Activated T-cell treated with anti-CD3 and anti-CD28 coated beads for 24 hours (primary cell): ENCODE measurements around the gene AMER3.

Source experiments
- DNase-seq: peaks from one replicate; pipeline ENCODE4 v3.0.0-alpha.2; 2020; ENCODE audit warnings: low read depth

AMER3 gene

DNA sequence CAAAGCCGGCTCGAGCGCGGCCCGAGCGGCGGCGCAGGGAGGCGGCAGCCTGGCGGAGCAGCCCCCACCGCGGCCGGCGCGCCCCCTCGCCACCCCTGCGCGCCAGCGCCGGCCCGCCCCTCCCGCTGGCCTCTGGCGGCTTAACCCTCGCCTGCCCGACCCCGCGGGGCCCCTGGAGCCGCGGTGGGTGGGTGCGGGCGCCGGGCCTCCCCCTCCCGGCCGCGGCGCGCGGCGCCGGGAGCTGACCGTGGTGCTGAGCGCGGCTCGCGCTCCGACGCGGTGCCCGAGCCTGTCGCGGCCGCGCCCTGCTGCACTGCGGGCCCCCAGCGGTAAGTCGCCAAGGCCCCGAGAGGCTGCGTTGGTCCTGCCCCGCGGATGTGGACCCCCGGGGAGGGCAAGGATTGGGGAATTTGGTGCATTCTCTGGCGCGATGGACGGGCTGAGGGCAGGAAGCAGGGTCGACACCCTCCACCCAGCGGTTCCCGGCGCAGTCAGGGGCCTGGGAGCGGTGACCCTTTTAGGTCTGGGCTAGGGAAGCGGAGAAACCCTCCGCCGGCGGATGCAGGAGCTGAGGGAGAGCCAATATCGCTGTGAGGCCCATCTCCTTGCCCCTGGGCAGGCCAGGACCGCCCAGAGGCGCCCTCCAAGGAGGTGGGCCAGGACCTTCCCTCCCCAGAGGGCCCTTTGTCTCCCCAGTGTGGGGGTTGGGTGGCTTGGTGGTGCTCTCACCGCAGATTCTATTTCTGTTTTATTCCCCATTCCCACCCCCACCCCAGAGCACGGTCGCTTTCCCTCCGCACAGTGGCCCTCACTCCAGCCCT lies 923 bp downstream of the AMER3 start:
- DNase-seq: peak; percentile 3

DNA sequence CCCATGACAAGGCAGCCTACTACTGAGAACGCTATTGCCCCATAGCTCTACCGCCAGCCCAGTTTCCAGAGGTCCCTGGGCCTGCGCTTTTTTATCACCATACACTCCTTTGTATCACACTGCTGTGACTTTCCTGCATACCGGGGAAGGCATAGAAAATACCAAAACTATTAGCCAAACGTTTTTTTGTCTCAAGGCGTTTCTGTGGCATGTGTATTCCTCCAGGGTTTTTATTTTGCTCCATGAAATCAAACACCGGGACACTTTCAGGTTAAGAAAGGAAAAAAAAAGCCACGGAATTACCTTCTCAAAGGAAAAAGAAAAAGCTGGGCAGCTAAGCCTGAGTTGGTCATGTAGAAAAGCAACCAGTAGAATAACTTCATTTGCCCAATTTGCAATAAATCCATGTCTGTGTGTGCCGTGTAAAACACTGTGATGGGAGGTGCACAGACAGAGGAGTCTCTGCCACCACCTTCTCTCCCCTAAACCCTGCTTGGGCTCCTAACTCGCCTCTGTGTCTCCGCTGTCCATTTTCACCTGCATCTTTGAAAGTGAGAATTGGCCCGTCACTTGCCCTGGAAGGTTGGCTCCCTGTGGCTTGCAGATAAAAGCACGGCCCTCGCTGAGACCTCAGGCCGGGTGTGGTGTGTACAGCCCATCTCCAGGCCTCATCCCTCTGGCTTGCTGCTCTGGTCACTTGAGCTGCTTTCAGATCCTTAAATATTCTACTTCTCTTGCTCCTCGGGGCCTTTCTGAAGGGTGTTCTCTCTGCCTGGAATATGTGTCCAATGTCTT lies 1.7 kb downstream of the AMER3 start:
- no peak for DNase-seq

DNA sequence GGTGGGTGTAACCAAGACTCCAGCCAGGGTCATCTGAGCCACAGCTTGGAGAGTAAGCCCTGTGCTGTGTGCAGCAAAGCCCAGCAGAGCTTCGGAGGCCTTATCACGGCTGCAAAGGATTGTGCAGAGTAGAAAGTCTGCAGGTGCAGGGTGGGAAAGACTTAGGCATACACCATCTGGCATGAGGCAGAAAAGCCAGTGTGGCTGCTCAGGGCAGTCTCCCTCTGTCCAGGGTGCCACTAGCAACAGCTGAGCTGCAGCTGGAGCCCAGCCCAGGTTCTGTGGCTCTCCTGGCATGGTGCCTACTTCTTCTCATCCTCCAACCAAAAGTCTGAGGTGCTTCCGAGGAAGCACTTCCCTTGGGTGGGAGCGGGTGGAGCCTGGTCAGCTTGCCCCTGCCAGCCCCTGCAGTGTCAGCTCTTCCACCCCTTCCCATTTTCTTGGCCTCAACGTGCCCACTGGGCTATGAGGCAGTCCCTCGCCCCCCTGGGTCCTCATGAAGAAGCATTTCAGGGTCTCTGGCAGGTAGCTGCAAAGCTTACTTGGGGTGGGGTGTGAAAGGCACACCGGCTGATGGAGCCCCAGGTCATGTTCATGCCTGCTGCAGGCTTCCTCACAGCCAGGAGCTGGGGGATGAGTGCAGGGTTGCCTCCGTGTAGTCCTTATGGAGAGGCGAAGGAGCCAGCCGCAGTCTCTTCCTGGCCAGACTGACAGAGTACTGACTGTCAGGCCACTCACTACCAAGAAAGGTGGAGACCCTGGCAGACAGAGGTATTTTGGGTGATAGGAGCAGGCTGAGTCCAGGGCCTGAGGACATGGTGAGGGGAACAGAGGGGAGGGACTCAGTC lies 4.8 kb downstream of the AMER3 start:
- no peak for DNase-seq

DNA sequence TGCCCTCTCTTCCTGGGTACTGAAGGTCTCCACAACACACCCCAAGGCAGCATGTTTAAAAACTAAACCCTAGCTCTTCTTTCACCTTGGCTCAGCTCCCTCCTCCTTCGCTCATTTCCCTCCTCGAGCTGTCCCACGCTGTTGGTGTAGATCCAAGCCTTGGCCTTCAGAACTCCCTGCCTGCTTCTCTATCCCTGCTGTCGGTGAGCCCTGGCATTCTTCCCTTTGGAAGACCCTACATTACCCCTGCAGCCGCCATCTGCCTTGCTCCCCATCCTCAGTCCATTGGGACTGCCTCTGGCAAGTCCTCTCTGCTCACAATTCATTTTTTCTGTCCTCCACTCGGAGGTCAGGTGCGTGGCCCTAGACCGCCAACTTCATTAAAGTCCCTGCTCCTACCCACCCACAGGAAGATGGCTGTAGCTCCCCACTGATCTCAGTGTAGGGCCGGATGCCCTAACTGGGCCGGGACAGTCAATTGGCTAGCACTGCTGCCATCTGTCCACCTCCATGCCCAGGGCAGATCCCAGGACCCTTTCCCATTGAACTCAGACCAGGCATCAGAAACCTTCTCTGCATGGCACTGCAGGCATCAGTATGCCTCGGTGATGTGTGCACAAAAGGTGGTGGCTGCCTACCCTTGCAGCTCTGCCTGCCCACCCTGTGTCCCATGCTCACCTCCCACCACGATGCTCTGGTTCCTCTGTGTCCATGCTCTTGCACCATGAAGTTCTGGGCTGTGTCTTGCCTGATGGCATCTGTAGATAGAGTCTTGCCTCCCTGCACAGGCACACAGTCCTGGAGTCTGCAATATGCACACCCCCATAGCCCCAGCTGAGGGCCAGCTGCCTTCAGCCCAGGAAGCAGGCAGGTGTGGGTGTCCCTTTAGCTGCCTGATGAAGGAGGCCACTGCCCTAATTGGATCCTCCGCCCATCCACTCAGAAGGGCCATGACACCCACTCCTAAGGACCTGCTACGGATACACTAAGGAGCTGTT lies 5.7 kb downstream of the AMER3 start:
- DNase-seq: no peak

DNA sequence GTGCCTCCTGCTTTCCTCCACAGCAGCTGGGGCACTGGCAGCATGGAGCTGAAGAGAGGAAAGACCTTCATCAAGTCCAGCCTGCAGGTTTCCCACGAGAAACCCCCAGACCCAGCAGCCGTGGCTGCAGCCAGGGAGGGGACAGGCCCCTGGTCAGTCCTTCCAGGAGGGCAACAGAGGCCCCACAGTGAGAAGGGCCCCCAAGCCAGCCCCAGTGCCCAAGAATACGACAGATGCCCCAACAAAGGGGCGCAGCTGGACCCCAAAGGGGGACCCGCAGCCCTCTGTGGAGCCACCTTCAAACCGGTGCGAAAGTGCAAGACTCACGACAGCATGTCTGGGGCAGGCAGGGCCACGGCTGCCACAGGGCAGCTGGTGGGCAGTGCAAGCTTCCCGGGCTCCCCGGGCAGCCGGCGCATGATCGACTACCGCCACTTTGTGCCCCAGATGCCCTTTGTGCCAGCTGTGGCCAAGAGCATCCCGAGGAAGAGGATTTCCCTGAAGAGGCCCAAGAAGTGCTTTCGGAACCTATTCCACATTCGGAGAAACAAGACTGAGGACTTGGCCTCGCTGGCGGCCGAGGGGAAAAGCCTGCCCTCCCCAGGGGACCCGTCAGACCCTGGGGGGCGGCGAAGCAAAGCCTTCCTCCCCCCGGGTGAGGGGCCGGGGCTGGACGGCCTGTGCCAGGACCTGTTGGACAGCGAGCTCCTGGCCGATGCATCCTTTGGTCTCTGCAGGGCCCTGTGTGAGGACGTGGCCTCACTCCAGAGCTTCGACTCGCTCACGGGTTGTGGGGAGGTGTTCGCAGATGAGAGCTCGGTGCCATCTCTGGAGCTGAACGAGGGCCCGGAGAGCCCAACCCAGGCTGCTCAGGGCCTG lies 6.9 kb downstream of the AMER3 start:
- DNase-seq: no peak

DNA sequence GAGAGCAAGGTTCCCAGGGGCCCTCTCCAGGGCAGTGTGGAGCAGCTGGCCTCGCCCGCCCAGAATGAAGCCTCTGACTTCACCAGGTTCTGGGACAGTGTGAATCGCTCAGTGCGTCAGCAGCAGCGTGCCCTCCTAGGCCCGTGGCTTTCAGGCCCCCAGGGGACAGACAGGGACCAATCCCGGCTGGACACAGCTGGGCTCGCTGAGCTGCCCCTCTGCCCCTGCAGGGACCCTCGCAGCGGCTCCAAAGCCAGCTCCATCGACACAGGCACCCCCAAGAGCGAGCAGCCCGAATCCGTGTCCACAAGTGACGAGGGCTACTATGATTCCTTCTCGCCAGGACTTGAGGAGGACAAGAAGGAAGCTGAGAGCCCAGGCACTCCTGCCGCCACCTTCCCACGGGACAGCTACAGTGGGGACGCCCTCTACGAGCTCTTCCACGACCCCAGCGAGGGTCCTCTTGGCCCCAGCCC lies 7.6 kb downstream of the AMER3 start:
- DNase-seq: no peak

DNA sequence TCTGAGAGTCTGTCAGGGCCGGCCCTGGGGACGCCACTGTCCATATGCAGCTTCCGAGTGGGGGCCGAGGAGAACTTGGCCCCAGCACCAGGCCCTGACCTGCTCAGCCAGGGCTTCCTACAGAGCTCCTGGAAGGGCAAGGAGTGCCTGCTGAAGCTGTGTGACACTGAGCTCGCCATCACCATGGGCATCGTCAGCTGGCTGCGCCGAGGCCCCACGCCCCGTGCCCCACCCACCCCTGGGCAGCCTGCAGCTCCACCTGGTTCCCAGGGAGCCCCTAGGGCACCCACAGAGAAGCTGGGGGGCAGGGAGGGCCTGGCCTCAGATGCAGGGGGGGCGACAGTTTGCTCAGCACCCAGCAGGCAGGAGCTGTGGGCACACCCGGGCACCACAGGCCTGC lies 8.1 kb downstream of the AMER3 start:
- DNase-seq: no peak

DNA sequence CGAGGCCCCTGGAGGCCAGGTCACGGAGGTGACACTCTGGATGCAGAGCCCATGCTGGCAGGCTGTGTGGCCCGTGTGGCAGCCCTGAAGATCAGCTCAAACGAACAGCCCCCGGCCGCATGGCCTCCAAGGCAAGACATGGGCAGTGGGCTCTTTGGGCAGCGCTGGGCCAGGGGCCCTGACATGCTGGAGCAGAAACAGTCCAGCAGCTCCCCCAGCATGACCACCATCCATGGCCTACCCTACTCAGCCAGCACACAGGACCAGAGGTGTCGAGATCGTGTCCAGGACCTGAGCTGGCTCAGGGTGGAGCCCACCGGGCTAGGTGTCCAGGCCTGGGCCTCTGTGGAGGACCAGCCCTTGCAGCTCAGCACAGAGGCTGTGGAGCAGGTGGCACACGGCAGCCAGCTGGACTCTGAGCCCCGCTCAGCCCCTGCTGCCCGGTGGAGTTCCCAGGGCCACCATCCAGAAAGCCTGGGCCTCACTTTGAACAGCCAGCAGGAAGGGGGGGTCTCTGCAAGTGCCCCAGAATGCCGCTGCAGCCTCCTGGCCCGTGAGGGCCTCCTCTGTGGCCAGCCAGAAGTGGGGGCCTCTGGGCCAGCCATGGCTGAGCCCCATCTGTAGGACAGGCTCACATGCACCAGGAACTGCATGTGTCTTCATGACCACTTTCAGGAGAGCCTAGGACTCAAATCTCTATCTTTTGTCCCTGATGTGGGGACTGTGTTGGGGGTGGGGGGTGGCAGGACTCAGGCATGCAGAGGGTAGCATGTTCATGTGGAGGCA lies 8.9 kb downstream of the AMER3 start:
- DNase-seq: no peak

DNA sequence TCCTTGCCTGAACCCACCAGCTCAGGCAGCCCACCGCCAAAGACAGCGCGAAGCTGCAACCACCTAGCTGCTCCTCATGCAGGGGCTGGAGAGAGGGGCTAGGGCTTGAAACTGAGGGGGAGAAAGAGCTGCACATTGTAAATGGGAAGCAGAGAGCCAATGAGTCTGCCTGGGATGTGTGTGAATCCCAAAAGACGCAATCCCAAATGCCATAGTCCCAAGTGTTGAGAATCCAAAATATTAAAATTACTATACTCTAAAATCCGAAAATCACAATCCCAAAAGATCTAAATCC lies 9.4 kb downstream of the AMER3 start:
- no peak for DNase-seq

DNA sequence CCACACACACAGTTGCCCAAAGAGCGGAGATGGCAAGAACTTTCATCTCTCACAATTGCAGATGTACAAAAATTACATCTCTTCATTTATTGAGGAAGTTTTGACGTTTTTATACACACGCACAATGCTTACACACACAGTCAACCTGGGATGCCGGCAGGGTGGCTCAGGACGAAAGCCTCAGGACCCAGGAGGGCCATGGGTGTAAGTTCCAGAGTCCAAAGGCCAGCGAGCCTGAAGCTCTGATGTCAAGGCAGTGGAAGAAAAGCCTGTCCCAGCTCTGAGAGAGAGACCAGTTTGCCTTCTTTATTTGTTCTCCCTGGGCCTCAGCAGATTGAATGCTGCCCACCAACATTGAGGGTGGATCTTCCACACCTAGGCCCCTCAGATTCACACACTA lies 10.1 kb downstream of the AMER3 start:
- DNase-seq: no peak

DNA sequence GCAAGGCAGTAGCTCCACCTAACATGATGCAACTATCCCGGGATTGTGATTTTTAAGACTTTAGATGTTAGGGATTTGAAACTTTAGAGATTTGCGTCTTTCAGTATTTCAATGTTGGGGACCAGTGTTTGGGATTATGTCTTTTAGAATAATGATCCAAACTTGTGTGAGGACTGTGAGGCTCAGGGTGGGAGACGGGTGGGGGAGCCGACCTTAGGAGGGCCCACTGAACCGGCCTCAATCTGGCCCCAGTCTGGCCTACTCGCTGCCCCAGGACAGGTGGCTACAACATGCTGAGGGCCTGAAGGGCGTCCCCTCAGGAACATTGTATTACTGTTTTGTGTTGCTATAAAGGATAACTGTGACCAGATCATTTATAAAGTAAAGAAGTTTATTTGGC lies 10.7 kb downstream of the AMER3 start:
- no peak for DNase-seq

DNA sequence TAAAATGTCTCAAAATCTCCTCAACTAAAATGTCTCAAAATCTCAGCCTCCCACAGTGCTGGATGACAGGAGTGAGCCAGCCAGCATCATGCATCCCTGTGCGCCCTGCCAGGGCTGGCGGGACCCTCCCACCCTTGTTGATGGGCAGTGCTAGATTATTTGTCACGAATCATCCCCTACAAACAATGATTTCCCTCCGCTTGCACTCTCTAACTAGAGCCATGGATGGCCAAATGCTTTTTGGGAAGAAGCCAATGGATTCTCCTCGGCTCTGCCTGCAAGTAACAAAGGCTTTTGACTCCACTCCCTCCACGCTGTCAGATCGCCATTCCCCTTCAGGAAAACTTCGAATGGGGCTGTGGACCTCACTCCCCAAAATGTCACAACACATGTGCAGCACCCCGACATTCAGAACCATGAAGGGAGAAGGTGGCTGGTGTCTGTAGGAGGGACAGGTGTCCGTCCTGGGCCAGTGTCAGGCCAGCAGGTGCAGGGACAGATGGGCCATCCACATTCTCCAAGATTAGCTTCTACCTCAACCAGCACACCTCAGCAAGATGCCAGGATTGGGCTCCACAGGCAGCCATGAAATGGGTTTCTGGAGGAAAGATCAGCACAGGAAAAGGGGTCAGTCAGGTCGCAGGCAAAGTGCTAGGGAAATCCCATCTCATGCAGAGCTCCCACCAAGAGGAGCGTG lies 11.5 kb downstream of the AMER3 start:
- no peak for DNase-seq

DNA sequence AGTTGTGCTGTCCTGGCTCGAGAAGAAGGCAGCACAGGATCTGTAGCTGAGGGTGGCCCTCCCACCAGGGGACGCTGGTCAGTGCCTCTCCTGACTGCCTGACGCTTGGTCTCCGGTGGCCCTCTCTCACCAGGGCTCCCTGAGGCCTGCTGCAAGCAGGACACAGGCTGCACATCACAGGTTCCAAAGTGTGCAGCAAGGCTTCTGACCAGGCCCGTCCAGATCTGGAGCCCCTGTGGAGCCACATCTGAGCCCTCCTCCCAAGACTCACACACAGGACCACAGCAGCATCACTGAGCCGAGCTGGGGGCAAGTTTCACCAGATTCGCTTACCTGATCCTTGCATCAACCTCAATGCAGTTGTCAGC lies 12.1 kb downstream of the AMER3 start:
- no peak for DNase-seq

DNA sequence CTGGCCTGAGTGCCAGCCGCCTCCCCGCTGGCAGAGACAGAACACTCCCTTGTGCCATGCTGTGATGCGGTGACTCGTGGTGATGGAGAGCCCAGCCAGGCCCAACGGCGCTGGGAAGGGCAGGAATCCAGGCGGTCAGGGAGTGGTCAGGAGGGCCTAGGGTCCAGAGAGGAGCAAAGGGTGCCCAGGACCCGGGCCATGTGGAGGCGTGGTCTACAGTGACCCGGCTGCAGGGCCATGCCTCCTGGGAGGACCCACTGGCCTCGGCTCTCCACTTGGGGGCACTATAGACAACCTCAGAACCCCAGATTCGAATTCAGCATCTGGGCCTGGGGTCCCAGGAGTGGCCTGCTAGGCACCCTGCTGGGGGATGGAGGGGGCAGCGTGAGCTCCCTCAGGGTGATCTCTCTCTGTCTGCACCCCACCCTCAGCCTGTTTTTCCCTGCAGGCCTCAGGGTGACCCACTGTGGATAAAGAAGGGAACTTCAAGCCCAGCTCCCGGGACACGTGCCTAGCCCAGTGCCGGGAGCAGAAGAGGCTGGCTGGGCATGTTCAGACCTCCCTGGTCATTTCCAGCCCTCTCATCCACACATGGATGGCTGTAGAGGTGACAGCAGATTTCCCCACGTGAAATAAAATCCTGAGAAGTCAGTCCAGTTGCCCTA lies 13.0 kb downstream of the AMER3 start:
- DNase-seq: no peak

DNA sequence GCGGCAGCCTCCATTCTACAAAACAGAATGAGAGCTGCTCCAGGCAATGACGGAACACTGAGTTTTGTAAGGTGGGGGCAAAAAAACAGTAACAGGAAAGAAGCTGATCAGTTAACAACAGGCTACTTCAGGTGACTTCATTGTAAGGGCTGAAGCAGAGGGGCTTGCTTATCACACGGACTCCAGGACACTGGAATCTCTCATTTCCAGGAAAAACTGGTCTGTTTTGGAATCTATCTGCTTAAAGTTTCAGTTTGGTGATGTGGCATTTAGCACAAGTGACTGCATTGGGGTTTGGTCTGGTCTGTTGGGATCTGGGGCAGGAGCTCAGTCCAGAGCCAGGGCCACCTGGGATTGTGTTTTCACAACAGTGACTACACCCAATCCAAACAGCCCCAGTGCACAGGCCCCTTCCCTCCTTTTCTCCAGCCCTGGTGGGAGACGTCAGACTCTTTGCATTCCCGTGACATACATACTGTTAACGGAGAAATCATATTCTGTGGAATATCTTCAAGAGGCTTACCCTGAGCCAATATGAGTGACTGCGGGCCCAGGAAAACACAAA lies 14.1 kb downstream of the AMER3 start:
- no peak for DNase-seq

DNA sequence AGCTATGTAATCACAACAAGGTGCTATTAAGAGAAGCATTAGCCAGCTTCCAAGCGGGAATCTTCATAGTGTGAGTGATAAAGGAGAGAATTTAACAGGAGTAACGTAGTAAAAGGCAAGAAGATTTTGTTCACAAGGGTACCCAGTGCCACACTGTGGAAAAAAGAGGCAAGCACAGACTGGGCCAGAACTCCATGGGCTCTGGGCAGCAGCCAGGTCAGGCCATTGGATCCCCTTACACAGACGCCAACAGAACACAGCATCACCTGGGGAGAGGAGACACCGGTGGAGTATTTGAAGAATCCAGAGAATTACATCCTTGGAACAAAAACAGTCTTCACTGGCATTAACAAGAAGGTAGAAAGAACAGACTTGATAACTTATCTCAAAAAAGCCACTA lies 21.2 kb downstream of the AMER3 start:
- DNase-seq: no peak

DNA sequence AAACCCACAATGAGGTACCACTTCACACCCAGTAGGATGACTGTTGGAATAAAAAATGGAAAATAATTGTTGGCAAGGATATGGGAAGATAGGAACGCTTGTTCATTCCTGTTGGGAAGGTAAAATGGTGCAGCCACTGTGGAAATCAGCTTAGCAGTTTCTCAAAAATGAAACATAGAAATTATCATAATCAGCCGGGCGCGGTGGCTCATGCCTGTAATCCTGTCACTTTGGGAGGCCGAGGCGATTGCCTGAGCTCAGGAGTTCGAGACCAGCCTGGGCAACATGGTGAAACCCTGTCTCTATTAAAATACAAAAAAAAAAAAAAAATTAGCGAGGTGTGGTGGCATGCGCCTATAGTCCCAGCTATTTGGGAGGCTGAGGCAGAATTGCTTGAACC lies 23.4 kb downstream of the AMER3 start:
- DNase-seq: no peak

DNA sequence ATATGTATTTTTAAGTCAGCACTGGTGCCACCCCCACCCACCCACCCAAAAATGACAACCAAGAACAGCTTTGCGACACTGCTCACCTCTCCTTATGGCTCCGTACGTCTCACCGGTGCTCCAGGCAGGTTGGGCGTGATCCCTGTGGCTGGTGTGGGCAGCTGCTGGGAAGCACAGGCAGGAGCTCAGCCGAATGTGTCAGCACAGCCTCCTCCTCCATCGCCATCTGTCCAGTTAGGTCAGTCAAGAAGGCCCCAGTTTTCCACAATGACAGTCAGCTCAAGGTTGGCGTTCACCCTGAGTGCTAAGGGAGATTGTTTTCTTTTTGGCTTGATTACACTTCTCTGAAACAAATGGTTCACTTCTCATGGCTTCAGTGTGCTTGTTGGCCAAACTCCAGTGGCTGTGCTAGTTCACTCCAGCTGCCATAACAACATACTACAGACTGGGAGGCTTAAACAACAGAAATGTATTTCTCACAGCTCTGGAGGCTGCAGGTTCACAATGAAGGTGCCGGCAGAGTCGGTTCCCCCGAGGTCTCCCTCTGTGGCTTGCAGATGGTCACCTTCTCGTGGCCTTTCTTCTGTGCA lies 30.2 kb downstream of the AMER3 start:
- no peak for DNase-seq
